ENCODE results near the gene PANK1.
"Not testable (repeated sequence)": the region's sequence is repeated elsewhere in the genome, so short reads cannot be mapped to it uniquely, and the experiment has no call there.

The PANK1 gene

DNA sequence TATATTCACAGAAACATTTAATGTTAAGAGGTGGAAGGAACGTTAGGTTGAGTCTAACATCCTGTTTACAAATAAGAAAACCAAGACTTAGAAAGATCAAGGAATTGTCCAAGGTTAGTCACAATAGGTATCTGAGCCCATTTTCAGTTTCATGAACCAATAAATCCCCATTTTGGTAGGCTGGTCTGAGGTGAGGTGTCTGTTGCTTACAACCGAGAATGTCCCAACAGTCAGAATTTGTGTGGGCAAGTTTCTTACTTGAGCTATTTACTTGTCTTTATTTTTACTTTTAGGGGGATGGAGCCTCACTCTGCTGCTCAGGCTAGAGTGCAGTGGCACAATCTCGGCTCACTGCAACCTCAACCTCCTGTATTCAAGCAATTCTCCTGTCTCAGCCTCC, 23.6 kb downstream of the PANK1 start:
- no peaks in the 10 kb centered on the region for H3K79me2 ChIP-seq (ENCODE audit: insufficient read depth, low read length)
- no peak overlapping the region for H3K27ac ChIP-seq (ENCODE audit: low read depth, low read length, poor library complexity, severe bottlenecking)
- H3K9me3 ChIP-seq (ENCODE audit: low read length), result no peaks in the 10 kb centered on the region
- H3K36me3 ChIP-seq (ENCODE audit: insufficient read depth, low read length), result no peaks in the 10 kb centered on the region
- H3K4me3 ChIP-seq (ENCODE audit: low read depth, low read length, poor library complexity, severe bottlenecking), result no peak overlapping the region
- H3K9ac ChIP-seq (ENCODE audit: low read length), result no peak overlapping the region
- no peaks in the 10 kb centered on the region for H3F3A ChIP-seq (ENCODE audit: insufficient read depth, low read length)
- H3K4me2 ChIP-seq (ENCODE audit: low read length), result no peak overlapping the region
- no peaks in the 10 kb centered on the region for H3K9me2 ChIP-seq (ENCODE audit: low read depth, low read length)
- H2AFZ ChIP-seq (ENCODE audit: low read length), result no peak overlapping the region
- H3K4me1 ChIP-seq (ENCODE audit: insufficient read depth, low read length, severe bottlenecking), result peaks cover 4% of the 10 kb centered on the region
- H4K20me1 ChIP-seq (ENCODE audit: insufficient read depth, low read length), result no peaks in the 10 kb centered on the region
- TF ChIP-seq EZH2 (IDR thresholded peaks at IDR 0.05; ENCODE audit: borderline replicate concordance, low read length), result no peak
- TF ChIP-seq, protein P1, sequence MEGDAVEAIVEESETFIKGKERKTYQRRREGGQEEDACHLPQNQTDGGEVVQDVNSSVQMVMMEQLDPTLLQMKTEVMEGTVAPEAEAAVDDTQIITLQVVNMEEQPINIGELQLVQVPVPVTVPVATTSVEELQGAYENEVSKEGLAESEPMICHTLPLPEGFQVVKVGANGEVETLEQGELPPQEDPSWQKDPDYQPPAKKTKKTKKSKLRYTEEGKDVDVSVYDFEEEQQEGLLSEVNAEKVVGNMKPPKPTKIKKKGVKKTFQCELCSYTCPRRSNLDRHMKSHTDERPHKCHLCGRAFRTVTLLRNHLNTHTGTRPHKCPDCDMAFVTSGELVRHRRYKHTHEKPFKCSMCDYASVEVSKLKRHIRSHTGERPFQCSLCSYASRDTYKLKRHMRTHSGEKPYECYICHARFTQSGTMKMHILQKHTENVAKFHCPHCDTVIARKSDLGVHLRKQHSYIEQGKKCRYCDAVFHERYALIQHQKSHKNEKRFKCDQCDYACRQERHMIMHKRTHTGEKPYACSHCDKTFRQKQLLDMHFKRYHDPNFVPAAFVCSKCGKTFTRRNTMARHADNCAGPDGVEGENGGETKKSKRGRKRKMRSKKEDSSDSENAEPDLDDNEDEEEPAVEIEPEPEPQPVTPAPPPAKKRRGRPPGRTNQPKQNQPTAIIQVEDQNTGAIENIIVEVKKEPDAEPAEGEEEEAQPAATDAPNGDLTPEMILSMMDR (IDR thresholded peaks at IDR 0.05; ENCODE audit: low read length), result no peak
- H3K27me3 ChIP-seq (ENCODE audit: insufficient read depth, low read length), result no peaks in the 10 kb centered on the region

DNA sequence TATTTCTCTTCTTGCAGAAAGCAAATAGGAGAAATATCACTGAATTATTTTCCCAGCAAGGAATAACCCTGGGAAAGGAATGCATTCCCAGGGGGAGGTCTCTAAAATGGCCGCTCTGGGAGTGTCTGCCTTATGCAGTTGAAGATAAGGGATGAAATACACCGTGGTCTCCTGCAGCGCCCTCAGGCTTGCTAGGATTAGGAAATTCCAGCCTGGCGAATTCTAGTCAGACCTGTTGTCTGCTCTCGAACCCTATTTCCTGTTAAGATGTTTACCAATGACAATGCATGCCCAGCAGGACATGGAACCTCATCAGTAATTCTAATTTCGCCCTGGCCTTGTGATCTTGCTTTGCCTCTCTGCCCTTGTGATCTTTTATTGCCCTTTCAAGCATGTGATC, 24.7 kb downstream of the PANK1 start:
- H3K4me1 ChIP-seq (ENCODE audit: insufficient read depth, low read length, severe bottlenecking); H3K4me2 ChIP-seq (ENCODE audit: low read length); H2AFZ ChIP-seq (ENCODE audit: low read length); H3K9ac ChIP-seq (ENCODE audit: low read length); H3K9me2 ChIP-seq (ENCODE audit: low read depth, low read length); H3K36me3 ChIP-seq (ENCODE audit: insufficient read depth, low read length); H4K20me1 ChIP-seq (ENCODE audit: insufficient read depth, low read length); H3K79me2 ChIP-seq (ENCODE audit: insufficient read depth, low read length); H3K4me3 ChIP-seq (ENCODE audit: low read depth, low read length, poor library complexity, severe bottlenecking); H3K27me3 ChIP-seq (ENCODE audit: insufficient read depth, low read length); H3F3A ChIP-seq (ENCODE audit: insufficient read depth, low read length); H3K27ac ChIP-seq (ENCODE audit: low read depth, low read length, poor library complexity, severe bottlenecking); H3K9me3 ChIP-seq (ENCODE audit: low read length): not testable (repeated sequence)

DNA sequence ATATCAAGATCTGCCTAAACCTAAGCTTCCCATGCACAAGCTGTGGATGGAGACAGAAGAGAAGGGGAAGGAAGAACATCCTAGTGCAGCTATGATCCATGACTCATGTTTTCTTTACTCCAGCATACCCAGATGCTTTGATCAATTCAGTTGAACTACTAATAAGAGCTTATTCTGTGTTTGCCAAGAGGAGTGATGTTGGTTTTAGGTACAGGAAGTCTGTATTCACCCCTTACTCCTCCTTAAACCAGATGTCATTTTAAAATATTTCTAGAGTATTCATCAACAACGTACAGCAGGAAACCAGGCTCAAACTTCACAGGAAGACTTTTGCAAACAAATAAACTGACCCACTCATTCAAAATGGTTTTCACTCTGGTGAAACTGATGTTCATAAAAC, 29.2 kb downstream of the PANK1 start:
- Histone ChIP-seq H3K79me2 (ENCODE audit: insufficient read depth, low read length) (no peaks in the 10 kb centered on the region), H3K4me2 (ENCODE audit: low read length) (no peak overlapping the region), H3K9me2 (ENCODE audit: low read depth, low read length) (no peaks in the 10 kb centered on the region), H4K20me1 (ENCODE audit: insufficient read depth, low read length) (no peaks in the 10 kb centered on the region), H3K9ac (ENCODE audit: low read length) (no peak overlapping the region), H3K36me3 (ENCODE audit: insufficient read depth, low read length) (peaks cover 3% of the 10 kb centered on the region; the same call in 1 of the 2 replicates), H3K4me1 (ENCODE audit: insufficient read depth, low read length, severe bottlenecking) (no peaks in the 10 kb centered on the region), H3K27ac (ENCODE audit: low read depth, low read length, poor library complexity, severe bottlenecking) (no peak overlapping the region), H2AFZ (ENCODE audit: low read length) (no peak overlapping the region), H3K4me3 (ENCODE audit: low read depth, low read length, poor library complexity, severe bottlenecking) (no peak overlapping the region), H3F3A (ENCODE audit: insufficient read depth, low read length) (no peaks in the 10 kb centered on the region), H3K27me3 (ENCODE audit: insufficient read depth, low read length) (no peaks in the 10 kb centered on the region), H3K9me3 (ENCODE audit: low read length) (no peaks in the 10 kb centered on the region)
- TF ChIP-seq, protein P1 (IDR thresholded peaks at IDR 0.05; ENCODE audit: low read length), result no peak
- no peak for TF ChIP-seq EZH2 (IDR thresholded peaks at IDR 0.05; ENCODE audit: borderline replicate concordance, low read length)

DNA sequence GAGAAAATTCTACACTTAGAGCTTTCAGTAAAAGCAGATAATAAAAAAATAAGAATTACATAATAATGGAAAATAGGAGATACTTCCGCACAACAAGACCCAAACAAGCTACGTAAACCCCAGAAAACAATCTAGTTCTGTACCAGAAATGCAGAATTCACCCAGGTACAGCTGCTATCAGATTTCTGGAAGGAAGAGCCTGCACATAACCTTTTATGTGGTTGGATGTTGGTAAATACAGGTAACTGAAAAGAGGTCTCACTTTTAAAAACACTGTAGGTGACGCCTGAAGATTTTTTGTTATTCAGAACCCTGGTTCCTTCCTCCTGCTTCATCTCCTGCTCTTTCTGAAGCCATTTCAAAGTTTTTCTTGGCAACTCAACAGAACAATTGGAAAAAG, 29.9 kb downstream of the PANK1 start:
- Histone ChIP-seq H3K4me1 (ENCODE audit: insufficient read depth, low read length, severe bottlenecking) (no peaks in the 10 kb centered on the region), H3K27ac (ENCODE audit: low read depth, low read length, poor library complexity, severe bottlenecking) (no peak overlapping the region), H3K9me3 (ENCODE audit: low read length) (no peaks in the 10 kb centered on the region), H4K20me1 (ENCODE audit: insufficient read depth, low read length) (no peaks in the 10 kb centered on the region), H3K79me2 (ENCODE audit: insufficient read depth, low read length) (no peaks in the 10 kb centered on the region), H3K9me2 (ENCODE audit: low read depth, low read length) (no peaks in the 10 kb centered on the region), H2AFZ (ENCODE audit: low read length) (no peak overlapping the region), H3K9ac (ENCODE audit: low read length) (no peak overlapping the region), H3K4me2 (ENCODE audit: low read length) (no peak overlapping the region), H3K4me3 (ENCODE audit: low read depth, low read length, poor library complexity, severe bottlenecking) (no peak overlapping the region), H3F3A (ENCODE audit: insufficient read depth, low read length) (no peaks in the 10 kb centered on the region), H3K27me3 (ENCODE audit: insufficient read depth, low read length) (no peaks in the 10 kb centered on the region), H3K36me3 (ENCODE audit: insufficient read depth, low read length) (peaks cover 10% of the 10 kb centered on the region)
- TF ChIP-seq, protein P1 (IDR thresholded peaks at IDR 0.05; ENCODE audit: low read length), result no peak
- no peak for TF ChIP-seq EZH2 (IDR thresholded peaks at IDR 0.05; ENCODE audit: borderline replicate concordance, low read length)

Data from OCI-LY1 (cell line).